ENCODE data around the gene GNB1L. TPM values are rescaled to one million over a fixed set of nuclear protein-coding genes. Genes with fewer than 3 reads are reported as not detected.

The GNB1L gene
- total RNA-seq, 1 experiment from 2014 or later = 27.0 TPM

DNA sequence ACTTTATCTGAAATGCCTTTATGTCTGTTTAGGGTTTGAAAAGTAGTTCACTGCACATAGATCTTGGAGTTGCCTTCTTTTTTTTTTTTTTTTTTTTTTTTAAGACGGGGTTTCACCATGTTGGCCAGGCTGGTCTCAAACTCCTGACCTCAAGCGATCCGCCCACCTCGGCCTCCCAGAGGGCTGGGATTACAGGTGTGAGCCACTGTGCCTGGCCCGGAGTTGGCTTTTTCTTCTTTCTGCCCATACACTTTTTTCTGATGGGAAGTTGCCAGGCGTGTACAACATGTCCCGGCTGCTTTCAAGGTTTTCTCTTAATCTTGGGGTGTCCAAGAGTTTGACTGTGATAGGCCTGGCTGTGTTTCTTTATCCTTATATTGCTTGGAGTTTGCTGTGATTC is 12.9 kb upstream of the GNB1L start:
- intact Hi-C loops (cut with micrococcal nuclease) = no loop called here
- no peak for TF ChIP-seq EZH2 (IDR thresholded peaks at IDR 0.05; ENCODE audit: low read length, unreplicated experiment)
- TF ChIP-seq EZH2phosphoT487 (IDR thresholded peaks at IDR 0.05; ENCODE audit: borderline replicate concordance, low read length) = no peak
- TF ChIP-seq, protein P1, sequence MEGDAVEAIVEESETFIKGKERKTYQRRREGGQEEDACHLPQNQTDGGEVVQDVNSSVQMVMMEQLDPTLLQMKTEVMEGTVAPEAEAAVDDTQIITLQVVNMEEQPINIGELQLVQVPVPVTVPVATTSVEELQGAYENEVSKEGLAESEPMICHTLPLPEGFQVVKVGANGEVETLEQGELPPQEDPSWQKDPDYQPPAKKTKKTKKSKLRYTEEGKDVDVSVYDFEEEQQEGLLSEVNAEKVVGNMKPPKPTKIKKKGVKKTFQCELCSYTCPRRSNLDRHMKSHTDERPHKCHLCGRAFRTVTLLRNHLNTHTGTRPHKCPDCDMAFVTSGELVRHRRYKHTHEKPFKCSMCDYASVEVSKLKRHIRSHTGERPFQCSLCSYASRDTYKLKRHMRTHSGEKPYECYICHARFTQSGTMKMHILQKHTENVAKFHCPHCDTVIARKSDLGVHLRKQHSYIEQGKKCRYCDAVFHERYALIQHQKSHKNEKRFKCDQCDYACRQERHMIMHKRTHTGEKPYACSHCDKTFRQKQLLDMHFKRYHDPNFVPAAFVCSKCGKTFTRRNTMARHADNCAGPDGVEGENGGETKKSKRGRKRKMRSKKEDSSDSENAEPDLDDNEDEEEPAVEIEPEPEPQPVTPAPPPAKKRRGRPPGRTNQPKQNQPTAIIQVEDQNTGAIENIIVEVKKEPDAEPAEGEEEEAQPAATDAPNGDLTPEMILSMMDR (conservative IDR thresholded peaks at IDR 0.05; ENCODE audit: low read depth, low read length) = no peak
- H3K9me2 ChIP-seq (replicated peaks; ENCODE audit: low read length) = no peaks in the 10 kb centered on the region
- H3K4me1 ChIP-seq (ENCODE audit: insufficient read depth, low read length) = no peaks in the 10 kb centered on the region
- no peaks in the 10 kb centered on the region for H3K27me3 ChIP-seq (ENCODE audit: low read length)
- ATAC-seq (no peak), DNase-seq (no peak)
- no peaks in the 10 kb centered on the region for H3F3A ChIP-seq (ENCODE audit: low read length, unreplicated experiment)
- no peak overlapping the region for H2AFZ ChIP-seq (ENCODE audit: low read length)
- H3K79me2 ChIP-seq (ENCODE audit: low read length) = no peaks in the 10 kb centered on the region
- CTCF ChIA-PET = interaction anchor here (0.6 kb wide), 1 partner anchor 1947 kb away, joined by 6 read pairs; no protein-coding TSS in a partner anchor
- no TSS peak for BruUV-seq (replicated peaks)
- no peaks in the 10 kb centered on the region for H3K36me3 ChIP-seq (ENCODE audit: low read depth, low read length)
- H3K4me3 ChIP-seq (ENCODE audit: low read length) = no peak overlapping the region
- H4K20me1 ChIP-seq (ENCODE audit: low read length) = no peaks in the 10 kb centered on the region
- no peak overlapping the region for H3K4me2 ChIP-seq (ENCODE audit: low read length)
- no peaks in the 10 kb centered on the region for H3K9me3 ChIP-seq (ENCODE audit: low read length)
- no peak overlapping the region for H3K27ac ChIP-seq (ENCODE audit: low read length)
- POLR2A ChIA-PET (ENCODE audit: unreplicated experiment) = no interaction called here
- no peak overlapping the region for H3K9ac ChIP-seq (ENCODE audit: low read length)

DNA sequence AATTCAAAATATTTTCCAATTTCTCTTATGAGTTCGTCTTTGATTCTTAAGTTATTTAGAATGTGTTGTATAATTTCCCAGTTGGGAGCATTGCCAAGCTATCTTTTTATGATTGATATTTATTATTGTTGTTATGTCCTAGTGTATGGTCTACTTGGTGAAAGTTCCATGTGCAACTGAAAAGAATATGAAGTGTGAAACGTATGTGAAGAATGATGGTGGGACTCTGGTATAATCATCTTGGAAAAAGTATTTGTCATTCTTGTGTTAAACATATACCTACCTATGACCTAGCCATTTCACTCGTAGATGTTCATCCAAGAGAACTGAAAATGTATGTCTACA is 12.0 kb upstream of the GNB1L start:
- Histone ChIP-seq H3K4me3 (ENCODE audit: low read length) (no peak overlapping the region), H3K9ac (ENCODE audit: low read length) (no peak overlapping the region), H3K4me2 (ENCODE audit: low read length) (no peak overlapping the region), H3K9me2 (replicated peaks; ENCODE audit: low read length) (no peaks in the 10 kb centered on the region), H3K36me3 (ENCODE audit: low read depth, low read length) (no peaks in the 10 kb centered on the region), H3K9me3 (ENCODE audit: low read length) (no peaks in the 10 kb centered on the region), H3K27ac (ENCODE audit: low read length) (no peak overlapping the region), H3F3A (ENCODE audit: low read length, unreplicated experiment) (no peaks in the 10 kb centered on the region), H3K79me2 (ENCODE audit: low read length) (no peaks in the 10 kb centered on the region), H3K4me1 (ENCODE audit: insufficient read depth, low read length) (no peaks in the 10 kb centered on the region), H3K27me3 (ENCODE audit: low read length) (no peaks in the 10 kb centered on the region), H4K20me1 (ENCODE audit: low read length) (no peaks in the 10 kb centered on the region), H2AFZ (ENCODE audit: low read length) (no peak overlapping the region)
- TF ChIP-seq EZH2 (IDR thresholded peaks at IDR 0.05; ENCODE audit: low read length, unreplicated experiment) = no peak
- no peak for TF ChIP-seq EZH2phosphoT487 (IDR thresholded peaks at IDR 0.05; ENCODE audit: borderline replicate concordance, low read length)
- TF ChIP-seq, protein P1 (conservative IDR thresholded peaks at IDR 0.05; ENCODE audit: low read depth, low read length) = no peak
- DNase-seq (no peak), ATAC-seq (no peak)
- ChIA-PET POLR2A (ENCODE audit: unreplicated experiment) (no interaction called here), CTCF (no interaction called here)
- intact Hi-C loops (cut with micrococcal nuclease) = no loop called here
- no TSS peak for BruUV-seq (replicated peaks)

DNA sequence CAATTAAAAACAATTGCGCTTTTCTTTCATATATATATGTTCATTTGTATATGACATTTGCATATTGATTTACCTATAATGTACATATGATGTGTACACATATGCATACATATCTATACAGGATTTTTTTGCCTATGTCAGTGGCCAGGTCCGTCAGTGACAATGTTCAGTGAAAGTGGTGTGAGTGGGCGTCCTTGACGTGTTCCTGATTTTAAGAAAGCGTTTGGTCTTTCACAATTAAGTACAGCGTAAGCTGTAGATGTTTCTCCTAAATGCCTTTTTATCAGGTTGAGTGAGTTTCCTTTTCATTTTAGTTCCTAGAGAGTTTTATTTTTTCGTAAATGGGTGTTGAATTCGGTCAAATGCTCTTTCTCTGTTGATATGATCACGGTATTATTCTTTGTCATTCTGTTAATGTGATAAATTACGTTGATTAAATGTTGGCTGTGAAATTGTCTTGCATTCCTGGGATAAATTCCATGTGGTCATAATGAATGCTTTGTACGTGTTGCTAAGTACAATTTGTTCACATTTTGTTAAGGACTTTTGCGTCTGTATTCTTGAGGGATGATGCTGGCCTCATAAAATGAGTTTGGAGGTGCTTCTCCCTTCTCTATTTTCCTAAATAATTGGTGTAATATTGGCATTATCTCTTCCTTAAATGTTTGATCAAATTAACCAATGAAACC is 10.6 kb upstream of the GNB1L start:
- no peak overlapping the region for H3K27ac ChIP-seq (ENCODE audit: low read length)
- CTCF ChIA-PET = no interaction called here

More for the DNA sequence above, 10.6 kb upstream of the GNB1L start:
- BruUV-seq (replicated peaks) = no TSS peak
- H3K4me2 ChIP-seq (ENCODE audit: low read length) = no peak overlapping the region
- TF ChIP-seq, protein P1 (conservative IDR thresholded peaks at IDR 0.05; ENCODE audit: low read depth, low read length) = no peak
- TF ChIP-seq EZH2 (IDR thresholded peaks at IDR 0.05; ENCODE audit: low read length, unreplicated experiment) = no peak
- TF ChIP-seq EZH2phosphoT487 (IDR thresholded peaks at IDR 0.05; ENCODE audit: borderline replicate concordance, low read length) = no peak
- no peaks in the 10 kb centered on the region for H4K20me1 ChIP-seq (ENCODE audit: low read length)
- no peaks in the 10 kb centered on the region for H3F3A ChIP-seq (ENCODE audit: low read length, unreplicated experiment)
- H3K27me3 ChIP-seq (ENCODE audit: low read length) = no peaks in the 10 kb centered on the region
- ATAC-seq = no peak
- POLR2A ChIA-PET (ENCODE audit: unreplicated experiment) = no interaction called here
- intact Hi-C loops (cut with micrococcal nuclease) = no loop called here
- no peak overlapping the region for H3K4me3 ChIP-seq (ENCODE audit: low read length)
- DNase-seq = no peak
- no peaks in the 10 kb centered on the region for H3K79me2 ChIP-seq (ENCODE audit: low read length)
- H3K9me3 ChIP-seq (ENCODE audit: low read length) = no peaks in the 10 kb centered on the region
- no peak overlapping the region for H3K9ac ChIP-seq (ENCODE audit: low read length)
- no peaks in the 10 kb centered on the region for H3K36me3 ChIP-seq (ENCODE audit: low read depth, low read length)
- no peaks in the 10 kb centered on the region for H3K4me1 ChIP-seq (ENCODE audit: insufficient read depth, low read length)
- no peak overlapping the region for H2AFZ ChIP-seq (ENCODE audit: low read length)
- H3K9me2 ChIP-seq (replicated peaks; ENCODE audit: low read length) = no peaks in the 10 kb centered on the region
